HG03565 (cell line): ENCODE measurements around the gene RAVER1.
A peak's percentile ranks its signal among the peaks of the same experiment; 100 is the strongest.
"Not testable (repeated sequence)": the region's sequence is repeated elsewhere in the genome, so short reads cannot be mapped to it uniquely, and the experiment has no call there.

Experiments
- ATAC-seq: cut with Tn5 transposase; IDR thresholded peaks from one replicate; pipeline ENCODE4 v1.9.1; 2021; ENCODE audit warnings: mild to moderate bottlenecking, moderate library complexity; ENCODE audit not compliant: unreplicated experiment

Gene RAVER1

DNA sequence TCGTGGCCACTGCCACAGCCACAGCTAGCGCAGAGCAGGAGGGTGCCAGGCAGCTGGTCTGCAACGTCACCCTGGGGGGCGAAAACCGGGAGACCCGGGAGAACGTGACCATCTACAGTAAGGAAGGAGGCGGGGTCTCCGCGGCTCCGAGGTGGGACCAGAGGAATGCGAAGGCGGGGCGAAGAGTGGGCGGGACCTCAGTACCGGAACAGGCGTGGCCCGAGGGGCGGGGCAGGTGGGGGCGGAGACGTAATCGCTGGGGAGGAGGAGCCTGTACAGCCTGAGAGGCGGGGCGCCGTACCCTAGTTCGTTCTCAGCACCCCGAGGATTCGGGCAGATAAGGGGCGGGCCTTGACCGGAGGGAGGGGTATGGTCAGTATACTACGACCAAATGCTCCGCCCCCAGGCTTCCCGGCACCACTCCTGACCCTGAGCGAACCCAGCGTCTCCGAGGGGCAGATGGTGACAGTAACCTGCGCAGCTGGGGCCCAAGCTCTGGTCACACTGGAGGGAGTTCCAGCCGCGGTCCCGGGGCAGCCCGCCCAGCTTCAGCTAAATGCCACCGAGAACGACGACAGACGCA, 41.0 kb downstream of the RAVER1 start:
- ATAC-seq: peak; percentile 31

DNA sequence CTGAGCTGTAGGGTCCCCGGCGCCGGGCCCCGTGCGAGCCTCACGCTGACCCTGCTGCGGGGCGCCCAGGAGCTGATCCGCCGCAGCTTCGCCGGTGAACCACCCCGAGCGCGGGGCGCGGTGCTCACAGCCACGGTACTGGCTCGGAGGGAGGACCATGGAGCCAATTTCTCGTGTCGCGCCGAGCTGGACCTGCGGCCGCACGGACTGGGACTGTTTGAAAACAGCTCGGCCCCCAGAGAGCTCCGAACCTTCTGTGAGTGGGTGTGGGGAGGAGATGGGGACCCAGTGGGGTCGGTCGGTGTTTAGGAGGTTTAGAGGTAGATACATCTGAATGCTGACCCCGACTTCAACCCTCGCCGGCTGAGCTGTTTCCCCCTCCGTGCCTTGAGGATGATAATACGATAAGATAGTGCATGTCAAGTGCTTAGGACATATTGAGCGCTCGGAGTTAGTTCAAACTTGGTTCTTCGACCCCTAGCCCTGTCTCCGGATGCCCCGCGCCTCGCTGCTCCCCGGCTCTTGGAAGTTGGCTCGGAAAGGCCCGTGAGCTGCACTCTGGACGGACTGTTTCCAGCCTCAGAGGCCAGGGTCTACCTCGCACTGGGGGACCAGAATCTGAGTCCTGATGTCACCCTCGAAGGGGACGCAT, 41.6 kb downstream of the RAVER1 start:
- no peak for ATAC-seq

DNA sequence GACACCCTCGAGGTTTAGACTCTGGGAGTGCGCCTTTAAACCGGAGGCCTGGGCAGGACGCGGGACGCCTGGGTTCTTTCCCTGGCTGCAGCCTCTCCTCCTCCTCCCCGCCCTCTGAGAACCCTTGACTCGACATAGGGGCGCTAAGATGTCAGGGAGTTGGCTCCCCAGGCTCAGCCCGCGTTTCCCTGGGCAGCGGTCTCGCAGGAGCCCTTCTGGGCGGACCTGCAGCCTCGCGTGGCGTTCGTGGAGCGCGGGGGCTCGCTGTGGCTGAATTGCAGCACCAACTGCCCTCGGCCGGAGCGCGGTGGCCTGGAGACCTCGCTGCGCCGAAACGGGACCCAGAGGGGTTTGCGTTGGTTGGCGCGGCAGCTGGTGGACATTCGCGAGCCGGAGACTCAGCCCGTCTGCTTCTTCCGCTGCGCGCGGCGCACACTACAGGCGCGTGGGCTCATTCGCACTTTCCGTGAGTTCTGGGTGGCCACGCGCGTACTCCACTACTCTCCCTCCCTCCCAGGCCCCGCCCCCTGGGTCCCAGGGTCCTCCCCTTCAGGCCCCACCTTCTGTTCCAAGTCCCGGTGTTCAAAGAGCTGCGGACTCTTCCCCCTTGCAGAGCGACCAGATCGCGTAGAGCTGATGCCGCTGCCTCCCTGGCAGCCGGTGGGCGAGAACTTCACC, 42.3 kb downstream of the RAVER1 start:
- no peak for ATAC-seq

DNA sequence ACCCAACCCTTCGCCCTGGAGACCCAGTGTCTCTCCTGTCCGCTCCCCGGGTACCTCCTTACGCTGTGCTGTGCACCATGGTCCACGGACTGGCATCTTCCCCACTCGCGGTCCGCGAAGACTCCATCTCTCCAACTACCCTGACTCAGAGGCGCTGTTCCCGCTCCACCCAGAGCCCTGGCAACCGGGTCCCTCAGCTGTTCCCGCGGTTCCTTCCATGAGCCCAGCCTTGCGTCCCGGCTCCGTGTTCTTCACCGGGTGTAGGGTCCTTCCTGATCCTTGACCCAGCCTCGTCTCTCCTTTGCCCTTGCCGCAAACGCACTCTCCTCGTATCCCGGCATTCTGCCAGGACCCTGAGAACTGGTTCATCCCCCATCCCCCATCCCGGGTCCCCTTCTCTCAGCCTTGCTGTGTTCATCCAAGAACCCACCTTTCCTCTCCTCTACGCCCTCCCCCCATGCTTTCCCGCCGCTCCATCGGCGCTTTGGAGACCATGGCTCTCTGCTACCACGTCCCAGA, 42.9 kb downstream of the RAVER1 start:
- no peak for ATAC-seq

DNA sequence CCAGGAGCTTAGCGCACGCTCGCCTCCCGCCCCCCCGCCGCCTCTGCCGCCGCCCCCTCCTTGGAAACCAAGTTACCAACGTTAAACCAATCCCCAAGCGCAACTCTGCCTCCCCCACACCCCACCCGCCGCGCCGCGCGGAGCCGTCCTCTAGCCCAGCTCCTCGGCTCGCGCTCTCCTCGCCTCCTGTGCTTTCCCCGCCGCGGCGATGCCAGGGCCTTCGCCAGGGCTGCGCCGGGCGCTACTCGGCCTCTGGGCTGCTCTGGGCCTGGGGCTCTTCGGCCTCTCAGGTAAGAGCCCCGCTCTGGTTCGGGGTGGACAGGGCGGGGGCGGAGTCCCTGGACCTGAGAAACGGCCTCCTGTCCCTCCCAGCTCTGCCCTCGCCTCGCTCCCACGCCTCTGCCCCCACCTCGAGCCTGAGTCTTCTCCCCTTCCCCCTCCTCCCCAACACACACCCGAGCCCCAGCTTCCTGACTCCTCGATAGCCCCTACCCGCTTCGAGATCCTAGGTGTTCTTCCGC, 43.4 kb downstream of the RAVER1 start, which contains the start of gene ICAM5:
TSS of gene ICAM5 (plus strand) at position 117 of the 521 bp plus-strand sequence. CDS start at position 209, 92 bp downstream.
- ATAC-seq: no peak

DNA sequence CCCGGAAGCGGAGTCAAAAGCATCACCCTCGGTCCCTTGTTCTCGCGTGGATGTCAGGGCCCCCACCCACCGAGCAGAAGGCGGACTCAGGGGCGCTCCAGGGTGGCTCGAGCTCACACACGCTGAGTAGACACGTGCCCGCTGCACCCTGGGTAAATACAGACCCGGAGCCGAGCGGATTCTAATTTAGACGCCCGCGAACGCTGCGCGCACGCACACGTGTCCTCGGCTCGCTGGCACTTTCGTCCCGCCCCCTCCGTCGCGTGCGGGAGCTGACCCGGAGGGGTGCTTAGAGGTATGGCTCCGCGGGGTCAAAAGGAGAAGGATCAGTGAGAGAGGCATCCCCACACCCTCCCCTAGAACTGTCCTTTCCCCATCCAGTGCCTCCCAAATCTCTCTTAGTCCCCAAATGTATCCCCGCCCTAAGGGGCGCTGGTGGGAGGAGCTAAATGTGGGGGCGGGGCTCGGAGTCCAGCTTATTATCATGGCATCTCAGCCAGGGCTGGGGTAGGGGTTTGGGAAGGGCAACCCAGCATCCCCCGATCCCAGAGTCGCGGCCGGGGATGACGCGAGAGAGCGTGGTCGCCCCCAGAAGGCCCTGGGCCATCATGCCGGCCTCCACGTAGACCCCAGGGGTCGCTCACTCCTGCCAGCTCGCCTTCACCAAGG, 44.0 kb downstream of the RAVER1 start:
- no peak for ATAC-seq

DNA sequence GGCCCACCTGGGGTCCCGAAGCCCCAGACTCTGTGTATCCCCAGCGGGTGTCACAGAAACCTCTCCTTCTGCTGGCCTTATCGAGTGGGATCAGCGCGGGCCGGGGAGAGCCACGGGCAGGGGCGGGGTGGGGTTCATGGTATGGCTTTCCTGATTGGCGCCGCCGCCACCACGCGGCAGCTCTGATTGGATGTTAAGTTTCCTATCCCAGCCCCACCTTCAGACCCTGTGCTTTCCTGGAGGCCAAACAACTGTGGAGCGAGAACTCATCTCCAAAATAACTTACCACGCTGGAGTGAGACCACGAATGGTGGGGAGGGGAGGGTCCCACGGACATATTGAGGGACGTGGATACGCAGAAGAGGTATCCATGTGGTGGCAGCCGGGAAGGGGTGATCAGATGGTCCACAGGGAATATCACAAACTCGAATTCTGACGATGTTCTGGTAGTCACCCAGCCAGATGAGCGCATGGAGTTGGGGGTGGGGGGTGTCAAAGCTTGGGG, 44.6 kb downstream of the RAVER1 start:
- ATAC-seq: no peak

DNA sequence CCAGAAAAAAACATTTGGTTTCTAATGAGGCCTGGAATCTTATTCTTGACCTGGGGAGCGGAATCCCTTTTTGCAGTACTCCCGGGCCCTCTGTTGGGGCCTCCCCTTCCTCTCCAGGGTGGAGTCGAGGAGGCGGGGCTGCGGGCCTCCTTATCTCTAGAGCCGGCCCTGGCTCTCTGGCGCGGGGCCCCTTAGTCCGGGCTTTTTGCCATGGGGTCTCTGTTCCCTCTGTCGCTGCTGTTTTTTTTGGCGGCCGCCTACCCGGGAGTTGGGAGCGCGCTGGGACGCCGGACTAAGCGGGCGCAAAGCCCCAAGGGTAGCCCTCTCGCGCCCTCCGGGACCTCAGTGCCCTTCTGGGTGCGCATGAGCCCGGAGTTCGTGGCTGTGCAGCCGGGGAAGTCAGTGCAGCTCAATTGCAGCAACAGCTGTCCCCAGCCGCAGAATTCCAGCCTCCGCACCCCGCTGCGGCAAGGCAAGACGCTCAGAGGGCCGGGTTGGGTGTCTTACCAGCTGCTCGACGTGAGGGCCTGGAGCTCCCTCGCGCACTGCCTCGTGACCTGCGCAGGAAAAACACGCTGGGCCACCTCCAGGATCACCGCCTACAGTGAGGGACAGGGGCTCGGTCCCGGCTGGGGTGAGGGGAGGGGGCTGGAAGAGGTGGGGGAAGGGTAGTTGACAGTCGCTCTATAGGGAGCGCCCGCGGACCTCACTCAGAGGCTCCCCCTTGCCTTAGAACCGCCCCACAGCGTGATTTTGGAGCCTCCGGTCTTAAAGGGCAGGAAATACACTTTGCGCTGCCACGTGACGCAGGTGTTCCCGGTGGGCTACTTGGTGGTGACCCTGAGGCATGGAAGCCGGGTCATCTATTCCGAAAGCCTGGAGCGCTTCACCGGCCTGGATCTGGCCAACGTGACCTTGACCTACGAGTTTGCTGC, 46.3 kb downstream of the RAVER1 start, which contains the start of gene ICAM4:
TSS of gene ICAM4 (plus strand) at position 153 of the 935 bp plus-strand sequence. CDS start at position 211, 58 bp downstream.
- no peak for ATAC-seq

DNA sequence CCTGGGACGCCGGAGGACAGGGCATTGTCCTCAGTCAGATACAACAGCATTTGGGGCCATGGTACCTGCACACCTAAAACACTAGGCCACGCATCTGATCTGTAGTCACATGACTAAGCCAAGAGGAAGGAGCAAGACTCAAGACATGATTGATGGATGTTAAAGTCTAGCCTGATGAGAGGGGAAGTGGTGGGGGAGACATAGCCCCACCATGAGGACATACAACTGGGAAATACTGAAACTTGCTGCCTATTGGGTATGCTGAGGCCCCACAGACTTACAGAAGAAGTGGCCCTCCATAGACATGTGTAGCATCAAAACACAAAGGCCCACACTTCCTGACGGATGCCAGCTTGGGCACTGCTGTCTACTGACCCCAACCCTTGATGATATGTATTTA, 47.9 kb downstream of the RAVER1 start:
- no peak for ATAC-seq

DNA sequence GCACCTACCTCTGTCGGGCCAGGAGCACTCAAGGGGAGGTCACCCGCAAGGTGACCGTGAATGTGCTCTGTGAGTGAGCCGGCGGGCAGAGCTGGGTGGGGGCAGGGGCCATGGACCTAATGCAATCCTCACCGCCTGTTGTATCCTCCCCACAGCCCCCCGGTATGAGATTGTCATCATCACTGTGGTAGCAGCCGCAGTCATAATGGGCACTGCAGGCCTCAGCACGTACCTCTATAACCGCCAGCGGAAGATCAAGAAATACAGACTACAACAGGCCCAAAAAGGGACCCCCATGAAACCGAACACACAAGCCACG, 48.4 kb downstream of the RAVER1 start:
- no peak for ATAC-seq

DNA sequence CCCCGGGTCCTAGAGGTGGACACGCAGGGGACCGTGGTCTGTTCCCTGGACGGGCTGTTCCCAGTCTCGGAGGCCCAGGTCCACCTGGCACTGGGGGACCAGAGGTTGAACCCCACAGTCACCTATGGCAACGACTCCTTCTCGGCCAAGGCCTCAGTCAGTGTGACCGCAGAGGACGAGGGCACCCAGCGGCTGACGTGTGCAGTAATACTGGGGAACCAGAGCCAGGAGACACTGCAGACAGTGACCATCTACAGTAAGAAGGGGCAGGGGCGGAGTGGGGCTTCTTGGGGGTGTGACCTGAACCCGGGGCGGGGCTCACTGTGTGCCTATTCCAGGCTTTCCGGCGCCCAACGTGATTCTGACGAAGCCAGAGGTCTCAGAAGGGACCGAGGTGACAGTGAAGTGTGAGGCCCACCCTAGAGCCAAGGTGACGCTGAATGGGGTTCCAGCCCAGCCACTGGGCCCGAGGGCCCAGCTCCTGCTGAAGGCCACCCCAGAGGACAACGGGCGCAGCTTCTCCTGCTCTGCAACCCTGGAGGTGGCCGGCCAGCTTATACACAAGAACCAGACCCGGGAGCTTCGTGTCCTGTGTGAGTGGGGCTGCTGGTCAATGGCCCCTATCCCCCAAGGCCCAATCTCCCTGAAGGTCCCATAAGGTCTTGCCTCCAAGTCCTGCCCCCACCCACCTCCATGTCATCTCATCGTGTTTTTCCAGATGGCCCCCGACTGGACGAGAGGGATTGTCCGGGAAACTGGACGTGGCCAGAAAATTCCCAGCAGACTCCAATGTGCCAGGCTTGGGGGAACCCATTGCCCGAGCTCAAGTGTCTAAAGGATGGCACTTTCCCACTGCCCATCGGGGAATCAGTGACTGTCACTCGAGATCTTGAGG, 49.0 kb downstream of the RAVER1 start:
- ATAC-seq: no peak

DNA sequence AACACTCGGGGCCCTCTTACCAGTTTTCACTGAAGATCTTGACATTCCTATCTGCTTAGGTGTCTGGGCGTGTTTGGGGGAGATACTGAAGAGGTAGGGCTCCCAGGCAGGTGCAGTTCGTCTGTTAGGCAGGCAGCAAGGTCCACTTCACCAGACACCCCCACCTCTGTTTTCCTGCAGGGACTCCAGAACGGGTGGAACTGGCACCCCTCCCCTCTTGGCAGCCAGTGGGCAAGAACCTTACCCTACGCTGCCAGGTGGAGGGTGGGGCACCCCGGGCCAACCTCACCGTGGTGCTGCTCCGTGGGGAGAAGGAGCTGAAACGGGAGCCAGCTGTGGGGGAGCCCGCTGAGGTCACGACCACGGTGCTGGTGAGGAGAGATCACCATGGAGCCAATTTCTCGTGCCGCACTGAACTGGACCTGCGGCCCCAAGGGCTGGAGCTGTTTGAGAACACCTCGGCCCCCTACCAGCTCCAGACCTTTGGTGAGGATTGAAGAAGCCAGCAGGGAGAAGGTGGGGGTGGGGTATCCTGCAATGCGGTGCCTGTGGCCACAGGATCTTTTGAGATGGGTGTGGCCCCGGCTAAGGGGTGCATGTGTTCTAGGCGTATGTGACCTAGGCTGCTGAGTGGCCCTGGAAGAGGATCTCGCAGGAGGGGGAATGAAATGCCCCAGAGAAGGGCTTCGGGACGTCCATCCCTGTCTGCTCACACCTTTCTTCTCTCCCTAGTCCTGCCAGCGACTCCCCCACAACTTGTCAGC, 49.8 kb downstream of the RAVER1 start:
- ATAC-seq: no peak

DNA sequence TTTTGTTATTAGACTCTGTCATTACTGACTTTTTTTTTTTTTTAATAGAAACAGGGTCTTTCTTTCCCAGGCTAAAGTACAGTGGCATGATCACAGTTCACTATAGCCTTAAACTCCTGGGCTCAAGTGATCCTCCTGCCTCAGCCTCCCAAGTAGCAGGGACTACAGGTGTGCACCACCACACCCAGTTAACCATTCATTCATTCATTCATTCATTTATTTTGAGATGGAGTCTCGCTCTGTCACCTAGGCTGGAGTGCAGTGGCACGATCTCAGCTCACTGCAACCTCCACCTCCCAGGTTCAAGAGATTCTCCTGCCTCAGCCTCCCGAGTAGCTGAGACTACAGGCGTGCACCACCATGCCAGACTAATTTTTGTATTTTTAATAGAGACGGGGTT, 51.3 kb downstream of the RAVER1 start:
- ATAC-seq: not testable (repeated sequence)

DNA sequence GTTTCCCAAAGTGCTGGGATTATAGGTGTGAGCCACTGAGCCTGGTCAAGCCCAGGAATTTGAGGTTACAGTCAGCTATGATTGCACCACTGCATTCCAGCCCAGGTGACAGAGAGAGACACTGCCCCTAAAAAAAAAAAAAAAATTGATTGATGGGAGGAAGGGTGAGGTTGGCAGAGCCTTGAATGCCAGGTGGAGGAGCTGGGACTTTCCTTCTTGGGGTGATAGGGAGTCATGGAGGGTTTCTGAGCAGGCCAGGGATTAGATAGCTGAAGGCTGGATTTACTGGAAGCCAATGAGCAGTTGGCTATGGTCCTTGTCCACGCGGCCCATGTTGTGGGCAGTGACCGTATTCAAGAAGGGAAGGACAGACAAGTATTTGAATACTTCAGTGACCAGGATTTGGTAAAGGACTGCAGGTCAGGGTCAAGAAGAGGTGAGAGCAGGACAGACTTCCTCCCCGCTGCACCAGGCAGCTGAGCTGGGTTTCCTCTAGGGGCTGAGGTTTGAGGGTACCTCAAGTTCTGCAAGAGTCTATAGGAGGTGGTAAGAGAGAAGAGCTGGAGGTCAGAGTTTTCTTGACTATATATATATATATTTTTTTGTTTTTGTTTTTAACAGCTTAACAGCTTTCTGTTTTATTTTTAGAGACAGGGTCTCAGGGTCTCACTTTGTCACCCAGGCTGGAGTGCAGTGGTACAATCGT, 53.4 kb downstream of the RAVER1 start:
- no peak for ATAC-seq

DNA sequence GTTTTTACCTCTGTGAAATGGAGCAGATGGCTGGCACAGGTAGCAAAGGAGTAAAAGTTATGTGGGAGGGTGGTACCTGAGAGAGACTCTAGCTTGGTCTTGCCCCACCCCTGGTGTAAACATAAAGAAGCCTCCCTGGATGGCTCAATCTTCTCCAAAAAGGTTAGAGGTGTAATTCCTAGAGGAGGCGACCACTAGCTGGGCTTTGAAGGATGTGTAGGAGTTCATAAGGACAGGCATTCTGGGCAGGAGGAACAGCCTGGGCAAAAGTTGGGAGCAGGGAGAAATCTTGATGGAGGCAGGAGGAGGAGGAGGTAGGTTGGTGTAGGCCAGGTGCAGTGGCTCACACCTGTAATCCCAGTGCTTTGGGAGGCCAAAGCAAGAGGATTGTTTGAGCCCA, 54.4 kb downstream of the RAVER1 start:
- no peak for ATAC-seq

DNA sequence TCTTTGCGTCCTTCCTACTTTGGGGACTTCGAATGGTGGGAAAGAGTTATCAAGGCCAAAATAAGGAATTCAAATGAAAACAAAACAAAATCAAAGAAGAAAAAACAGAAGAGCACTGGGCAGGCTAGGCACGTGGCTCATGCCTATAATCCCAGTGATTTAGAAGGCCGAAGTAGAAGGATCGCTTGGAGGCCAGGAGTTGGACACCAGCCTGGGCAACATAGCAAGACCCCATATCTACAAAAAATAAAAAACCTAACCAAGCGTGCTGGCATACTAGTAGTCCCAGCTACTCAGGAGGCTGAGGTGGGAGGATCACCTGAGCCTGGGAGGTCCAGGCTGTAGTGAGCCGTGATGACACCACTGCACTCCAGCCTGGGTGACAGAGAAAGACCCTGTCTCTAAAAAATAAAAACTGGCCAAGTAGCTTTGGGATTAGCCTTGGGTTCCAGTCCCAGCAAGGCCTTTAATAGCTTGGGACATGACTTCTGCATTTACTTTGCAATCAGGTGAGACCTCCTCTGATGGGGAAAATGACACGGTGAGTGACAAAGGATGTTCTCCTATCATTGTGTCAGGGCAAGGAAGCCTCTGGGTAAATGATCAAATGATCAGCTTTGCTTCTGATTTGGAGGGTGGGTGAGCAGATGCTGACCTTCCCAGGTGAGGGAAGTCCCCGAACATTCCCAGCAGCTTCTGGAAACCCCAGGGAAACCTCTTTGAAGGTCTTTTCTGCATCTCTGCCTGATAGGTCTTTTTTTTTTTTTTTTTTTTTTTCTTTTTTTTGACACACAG, 55.3 kb downstream of the RAVER1 start:
- ATAC-seq: no peak

DNA sequence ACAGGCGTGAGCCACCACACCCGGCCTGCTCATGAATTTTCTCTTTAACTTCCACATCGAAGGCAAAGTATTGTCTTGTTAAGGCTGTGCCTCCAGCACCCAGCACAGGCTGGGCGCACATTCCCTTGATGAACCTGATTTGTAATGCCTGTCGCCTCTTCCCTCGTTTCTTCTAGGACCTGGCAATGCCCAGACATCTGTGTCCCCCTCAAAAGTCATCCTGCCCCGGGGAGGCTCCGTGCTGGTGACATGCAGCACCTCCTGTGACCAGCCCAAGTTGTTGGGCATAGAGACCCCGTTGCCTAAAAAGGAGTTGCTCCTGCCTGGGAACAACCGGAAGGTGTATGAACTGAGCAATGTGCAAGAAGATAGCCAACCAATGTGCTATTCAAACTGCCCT, 58.7 kb downstream of the RAVER1 start:
- no peak for ATAC-seq
